Endothelial cell (in vitro differentiated cells): Measurements from ENCODE around the gene LPP. TPM values are rescaled to one million over a fixed set of nuclear protein-coding genes. Genes with fewer than 3 reads are reported as not detected.

ENCODE experiments used
- DNase-seq: peaks from one replicate; pipeline ENCODE4 v3.0.0; 2021; ENCODE audit warnings: low spot score
- H3K27ac Mint-ChIP-seq: one replicate; pipeline ENCODE4 v1.8.0; 2021; ENCODE audit warnings: mixed read lengths, inconsistent platforms; ENCODE audit not compliant: unreplicated experiment
- H3K27me3 Mint-ChIP-seq: one replicate; pipeline ENCODE4 v1.8.0; 2021; ENCODE audit warnings: mild to moderate bottlenecking, moderate library complexity, mixed read lengths, inconsistent platforms; ENCODE audit not compliant: unreplicated experiment
- H3K36me3 Mint-ChIP-seq: one replicate; pipeline ENCODE4 v1.8.0; 2021; ENCODE audit warnings: mild to moderate bottlenecking, low read depth, mixed read lengths, inconsistent platforms; ENCODE audit not compliant: unreplicated experiment
- H3K4me1 Mint-ChIP-seq: one replicate; pipeline ENCODE4 v1.8.0; 2021; ENCODE audit warnings: mild to moderate bottlenecking, mixed read lengths, inconsistent platforms; ENCODE audit not compliant: unreplicated experiment
- H3K4me3 Mint-ChIP-seq: one replicate; pipeline ENCODE4 v1.8.0; 2021; ENCODE audit warnings: mild to moderate bottlenecking, mixed read lengths, inconsistent platforms; ENCODE audit not compliant: unreplicated experiment
- H3K9me3 Mint-ChIP-seq: one replicate; pipeline ENCODE4 v1.8.0; 2021; ENCODE audit warnings: mixed read lengths, inconsistent platforms; ENCODE audit not compliant: unreplicated experiment
- CTCF ChIP-seq: fragments of 200-600 bp; sonication (generic); IDR thresholded peaks from one replicate; pipeline ENCODE4 v1.5.0; 2021; ENCODE audit warnings: antibody characterized with exemption; ENCODE audit not compliant: unreplicated experiment
- total RNA-seq: library from RNA; stranded (reverse); fragmentation: NEBNext Ultra II Directional; extraction: Animal tissue kit (Norgen Biotek cat#: 25700); gene quantifications from one replicate; pipeline ENCODE4 v1.2.1, GENCODE V29; 2021; ENCODE audit not compliant: unreplicated experiment

The LPP gene
- total RNA-seq, 1 donor from 2014 or later, result 181 TPM

- peaks cover 2% of the 10 kb centered on the region for H3K4me1 Mint-ChIP-seq
- H3K27ac Mint-ChIP-seq, result no peak overlapping the region
- DNase-seq, result no peak
Measured at GRCh38 chr3:188760408-188760807, 606.5 kb downstream of the LPP start.

GRCh38 chr3:188761439-188761838 lies 607.5 kb downstream of the LPP start:
- H3K4me3 Mint-ChIP-seq, result no peak overlapping the region
- no peaks in the 10 kb centered on the region for H3K36me3 Mint-ChIP-seq
- peaks cover 1% of the 10 kb centered on the region for H3K27me3 Mint-ChIP-seq
- no peak overlapping the region for H3K27ac Mint-ChIP-seq
- no peak for TF ChIP-seq CTCF
- no peak for DNase-seq
- no peaks in the 10 kb centered on the region for H3K9me3 Mint-ChIP-seq
- peaks cover 2% of the 10 kb centered on the region for H3K4me1 Mint-ChIP-seq

More at GRCh38 chr3:188760408-188760807, 606.5 kb downstream of the LPP start:
- Mint-ChIP-seq H3K27me3 (peaks cover 1% of the 10 kb centered on the region), H3K4me3 (no peak overlapping the region), H3K36me3 (no peaks in the 10 kb centered on the region), H3K9me3 (no peaks in the 10 kb centered on the region)
- no peak for TF ChIP-seq CTCF

- no peak for TF ChIP-seq CTCF
- no peaks in the 10 kb centered on the region for H3K27me3 Mint-ChIP-seq
- no peak overlapping the region for H3K27ac Mint-ChIP-seq
- H3K4me1 Mint-ChIP-seq, result peaks cover 2% of the 10 kb centered on the region
- no peak overlapping the region for H3K4me3 Mint-ChIP-seq
- H3K9me3 Mint-ChIP-seq, result no peaks in the 10 kb centered on the region
- DNase-seq, result no peak
- no peaks in the 10 kb centered on the region for H3K36me3 Mint-ChIP-seq
Measured at GRCh38 chr3:188761964-188762363, 608.0 kb downstream of the LPP start.

- H3K4me3 Mint-ChIP-seq, result no peak overlapping the region
- no peak overlapping the region for H3K27ac Mint-ChIP-seq
- no peak for DNase-seq
- H3K4me1 Mint-ChIP-seq, result peaks cover 6% of the 10 kb centered on the region
- no peak for TF ChIP-seq CTCF
- H3K36me3 Mint-ChIP-seq, result no peaks in the 10 kb centered on the region
- H3K27me3 Mint-ChIP-seq, result no peaks in the 10 kb centered on the region
- no peaks in the 10 kb centered on the region for H3K9me3 Mint-ChIP-seq
Measured at GRCh38 chr3:188764609-188765008, 610.7 kb downstream of the LPP start.

GRCh38 chr3:188769831-188770230 lies 615.9 kb downstream of the LPP start:
- H3K4me3 Mint-ChIP-seq, result no peak overlapping the region
- no peak for TF ChIP-seq CTCF
- H3K27ac Mint-ChIP-seq, result no peak overlapping the region
- no peak for DNase-seq
- no peaks in the 10 kb centered on the region for H3K9me3 Mint-ChIP-seq
- peaks cover 6% of the 10 kb centered on the region for H3K4me1 Mint-ChIP-seq
- no peaks in the 10 kb centered on the region for H3K36me3 Mint-ChIP-seq
- no peaks in the 10 kb centered on the region for H3K27me3 Mint-ChIP-seq
